H1 (cell line): ENCODE results near the gene YEATS4. TPM values are rescaled to one million over a fixed set of nuclear protein-coding genes. Genes with fewer than 3 reads are reported as not detected.

ENCODE experiments used
- ASH2L ChIP-seq: fragments of 200-600, 300-600 bp; sonication (generic); IDR thresholded peaks from one replicate; pipeline ENCODE4 v1.7.1; 2017; ENCODE audit warnings: low read length
- CHD1 ChIP-seq: IDR thresholded peaks from 2 replicates; pipeline ENCODE4 v1.6.1; 2012; ENCODE audit warnings: low read depth, low read length, improper control_type of control experiment
- CHD2 ChIP-seq: IDR thresholded peaks from 2 replicates; pipeline ENCODE4 v1.6.1; 2012; ENCODE audit warnings: low read length, improper control_type of control experiment
- CTBP2 ChIP-seq: IDR thresholded peaks from 2 replicates; pipeline ENCODE4 v1.7.0; 2011; ENCODE audit warnings: borderline replicate concordance, mild to moderate bottlenecking, moderate library complexity, mixed read lengths, low read length; ENCODE audit not compliant: insufficient read depth, insufficient read length
- EZH2 ChIP-seq: fragments of 200-600 bp; sonication (generic); IDR thresholded peaks from 2 replicates; pipeline ENCODE4 v1.7.1; 2012; ENCODE audit warnings: low read depth, mild to moderate bottlenecking, moderate library complexity, low read length, inconsistent platforms; ENCODE audit not compliant: severe bottlenecking
- GABPA ChIP-seq: IDR thresholded peaks from 2 replicates; pipeline ENCODE4 v1.6.1; 2011; ENCODE audit warnings: mild to moderate bottlenecking, low read length, moderate library complexity, borderline replicate concordance; ENCODE audit not compliant: insufficient read depth
- HDAC6 ChIP-seq: IDR thresholded peaks from one replicate; pipeline ENCODE4 v1.7.1; 2012; ENCODE audit warnings: low read depth, mild to moderate bottlenecking, inconsistent platforms, low read length, moderate library complexity
- KDM5A ChIP-seq: fragments of 200-600 bp; IDR thresholded peaks from 2 replicates; pipeline ENCODE4 v1.7.1; 2012; ENCODE audit warnings: mild to moderate bottlenecking, low read length, inconsistent platforms, mixed read lengths
- MAFK ChIP-seq: IDR thresholded peaks from 2 replicates; pipeline ENCODE4 v1.6.1; 2012; ENCODE audit warnings: low read depth, mild to moderate bottlenecking, improper control_type of control experiment, low read length
- NRF1 ChIP-seq: IDR thresholded peaks from 2 replicates; pipeline ENCODE4 v1.6.1; 2011; ENCODE audit warnings: mild to moderate bottlenecking, low read depth, low read length, improper control_type of control experiment
- POLR2A ChIP-seq, 2 experiments: IDR thresholded peaks; 1 replicate in 1 of 2; 2 replicates in 1 of 2; pipeline ENCODE4 v1.6.1; 2011; ENCODE audit warnings: low read depth in 2 of 2, low read length in 2 of 2, mild to moderate bottlenecking in 2 of 2; ENCODE audit errors: control extremely low read depth in 1 of 2
- RBBP5 ChIP-seq: IDR thresholded peaks from 2 replicates; pipeline ENCODE4 v1.7.1; 2012; ENCODE audit warnings: low read depth, mild to moderate bottlenecking, inconsistent platforms, low read length, moderate library complexity, borderline replicate concordance
- RFX5 ChIP-seq: IDR thresholded peaks from 2 replicates; pipeline ENCODE4 v1.6.1; 2011; ENCODE audit warnings: low read depth, low read length, improper control_type of control experiment, borderline replicate concordance
- SAP30 ChIP-seq: fragments of 300-600 bp; sonication (generic); IDR thresholded peaks from 2 replicates; pipeline ENCODE4 v1.7.1; 2012; ENCODE audit warnings: low read length, moderate library complexity, mild to moderate bottlenecking, inconsistent platforms; ENCODE audit not compliant: insufficient read depth, insufficient replicate concordance
- SP2 ChIP-seq: IDR thresholded peaks from 2 replicates; pipeline ENCODE4 v1.6.1; 2012; ENCODE audit warnings: mild to moderate bottlenecking, low read length, inconsistent platforms
- SP4 ChIP-seq: IDR thresholded peaks from 2 replicates; pipeline ENCODE4 v1.6.1; 2012; ENCODE audit warnings: low read length, inconsistent platforms
- SUZ12 ChIP-seq: fragments of 200-600 bp; sonication (generic); IDR thresholded peaks from 2 replicates; pipeline ENCODE4 v1.6.1; 2012; ENCODE audit warnings: mild to moderate bottlenecking, inconsistent platforms, low read length, moderate library complexity, mixed read lengths
- TAF7 ChIP-seq: optimal IDR thresholded peaks from 2 replicates; pipeline ENCODE3; 2011; ENCODE audit warnings: low read depth, mild to moderate bottlenecking, inconsistent platforms, low read length, moderate library complexity, borderline replicate concordance
- TCF12 ChIP-seq: IDR thresholded peaks from 2 replicates; pipeline ENCODE4 v1.6.1; 2011; ENCODE audit warnings: low read depth, mild to moderate bottlenecking, low read length
- USF2 ChIP-seq: IDR thresholded peaks from 2 replicates; pipeline ENCODE4 v1.6.1; 2011; ENCODE audit warnings: low read length, improper control_type of control experiment
- YY1 ChIP-seq: IDR thresholded peaks from 2 replicates; pipeline ENCODE4 v1.6.1; 2011; ENCODE audit warnings: low read depth, mild to moderate bottlenecking, low read length
- ZNF274 ChIP-seq: IDR thresholded peaks from 2 replicates; pipeline ENCODE4 v1.7.0; 2012; ENCODE audit warnings: low read length, borderline replicate concordance; ENCODE audit errors: extremely low read depth
- polyA plus RNA-seq, 7 experiments: library from polyadenylated mRNA; depleted of rRNA in 3 of 7; stranded (reverse) in 5 of 7; unstranded in 2 of 7; fragments of >200 nt in 5 of 7; fragments of 200-250 nt in 2 of 7; gene quantifications; 1 replicate in 5 of 7; 2 replicates in 1 of 7; 4 replicates in 1 of 7; pipeline versions ENCODE4 v1.2.1 to v1.2.3, GENCODE V29; 2011 to 2013; ENCODE audit warnings: missing spikeins in 2 of 7, mixed read lengths in 2 of 7
- total RNA-seq: library from RNA; stranded (reverse); fragmentation: NEBNext Ultra II Directional; extraction: Animal tissue kit (Norgen Biotek cat#: 25700); gene quantifications from 2 replicates; pipeline ENCODE4 v1.2.1, GENCODE V29; 2021

The YEATS4 gene
- total and polyA plus RNA-seq, 2 of the 8 experiments (the other 6 are each of a cell fraction or from before 2014, with no cell fraction given), result 25.7 to 32.5 TPM

- TF ChIP-seq ASH2L, result no peak
- TF ChIP-seq ZNF274, result no peak
- TF ChIP-seq SAP30, result peak; percentile 80
- TF ChIP-seq SUZ12, result no peak
- no peak for TF ChIP-seq HDAC6
- TF ChIP-seq GABPA, result no peak
- no peak for TF ChIP-seq KDM5A
- no peak for TF ChIP-seq SP2
- peak; percentile 78 to 91; a peak in 2 of 3 replicates for TF ChIP-seq POLR2A (IDR thresholded peaks at IDR 0.05; ENCODE audit: control extremely low read depth in 1 of 2, low read depth in 2 of 2, low read length in 2 of 2)
- TF ChIP-seq CHD1, result no peak
- TF ChIP-seq CHD2, result 0 out of 2 replicates have a peak, but pooled peaks have one; percentile 8
- TF ChIP-seq MAFK, result no peak
- TF ChIP-seq EZH2, result no peak
- peak; percentile 76 for TF ChIP-seq YY1
- TF ChIP-seq CTBP2, result no peak
- TF ChIP-seq SP4, result peak; percentile 52; the same call in 1 of the 2 replicates
- no peak for TF ChIP-seq USF2
- peak; percentile 97 for TF ChIP-seq NRF1
- no peak for TF ChIP-seq TCF12
- TF ChIP-seq TAF7, result peak; percentile 88
- 0 out of 2 replicates have a peak, but pooled peaks have one; percentile 74 for TF ChIP-seq RBBP5
- TF ChIP-seq RFX5, result no peak
Measured at GRCh38 chr12:69359531-69360347, at the start of gene YEATS4 (continued).
